ENCODE measurements around the gene DPPA3.
A peak's percentile ranks its signal among the peaks of the same experiment; 100 is the strongest.
"Not testable (repeated sequence)": the region's sequence is repeated elsewhere in the genome, so short reads cannot be mapped to it uniquely, and the experiment has no call there.

DPPA3 gene
- total RNA-seq, result 0 to 0.22 (median 0) reads per million in 17 experiments

DNA sequence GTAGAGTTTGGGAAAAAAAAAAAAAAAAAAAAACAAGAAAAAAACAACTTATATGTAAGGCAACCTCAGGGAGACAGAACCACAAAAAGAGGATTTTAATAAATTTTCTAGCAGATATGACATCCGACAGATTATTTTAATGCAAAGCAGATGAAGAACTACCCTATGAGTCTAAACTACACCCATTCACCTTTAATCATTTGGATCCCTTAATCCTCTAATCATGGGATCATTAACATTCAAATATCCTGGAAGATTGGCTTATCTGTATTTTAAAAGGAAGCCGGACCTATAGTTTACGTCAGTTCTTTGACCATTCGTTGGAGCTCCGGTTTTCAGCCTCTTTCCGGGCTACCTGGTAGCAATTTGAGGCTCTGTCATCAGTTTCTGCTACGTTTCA, at the start of gene DPPA3:
Gene DPPA3 (plus strand): TSS at position 301 of the 400 bp plus-strand sequence. CDS start 138 bp downstream, outside the sequence.
- DNase-seq, result no peak

DNA sequence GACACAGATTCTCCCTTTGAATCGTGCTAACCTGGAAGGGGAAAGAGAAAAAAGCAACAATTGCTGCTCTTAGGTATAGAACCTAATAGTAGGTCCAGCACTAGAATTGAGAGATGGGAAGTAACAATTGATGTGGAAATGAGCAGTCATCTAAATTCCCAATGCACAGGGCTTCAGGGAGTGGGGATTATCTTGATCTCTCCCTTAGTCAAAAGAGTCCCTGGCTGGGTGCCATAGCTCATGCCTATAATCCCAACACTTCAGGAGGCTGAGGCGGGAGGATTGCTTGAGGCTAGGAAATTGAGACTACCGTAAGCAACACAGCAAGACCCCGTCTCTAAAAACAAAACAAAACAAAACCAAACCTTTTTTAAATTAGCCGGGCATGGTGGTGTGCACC, 49.5 kb upstream of the DPPA3 start:
- DNase-seq, result no peak

DNA sequence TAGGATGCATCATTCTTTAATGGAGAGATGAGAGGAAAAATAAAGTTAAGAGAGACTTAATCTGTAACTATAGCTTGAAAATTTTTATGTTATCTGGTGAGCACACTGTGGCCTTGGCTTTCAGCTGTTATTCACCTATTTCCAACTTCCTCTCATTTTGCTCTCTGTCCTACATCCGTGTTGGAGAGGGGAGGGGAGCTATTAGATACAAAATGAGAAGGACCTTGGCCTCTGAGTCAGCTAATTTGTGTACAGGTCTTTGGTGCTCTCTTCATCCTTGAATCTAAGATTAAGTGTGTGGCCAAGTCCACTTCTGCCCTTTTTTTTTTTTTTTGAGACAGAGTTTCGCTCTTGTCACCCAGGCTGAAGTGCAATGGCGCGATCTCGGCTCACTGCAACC, 44.6 kb upstream of the DPPA3 start:
- DNase-seq, result no peak

DNA sequence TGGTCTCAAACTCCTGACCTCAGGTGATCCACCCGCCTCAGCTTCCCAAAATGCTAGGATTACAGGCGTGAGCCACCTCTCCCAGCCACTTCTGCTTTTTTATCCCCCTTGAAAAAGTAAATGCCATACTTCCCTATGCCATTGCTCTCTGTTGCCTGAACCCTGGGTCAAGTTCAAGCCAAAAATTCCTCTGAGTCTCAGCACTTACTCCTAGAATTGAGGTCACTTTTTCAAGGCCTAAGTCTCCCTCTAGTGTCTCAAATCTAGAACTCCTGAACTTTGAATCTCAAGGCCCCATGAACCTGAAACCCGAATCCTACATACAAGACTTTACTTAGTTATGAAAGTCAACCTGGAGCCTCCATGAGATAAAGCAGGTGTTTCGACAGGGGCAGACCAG, 44.1 kb upstream of the DPPA3 start:
- peak; percentile 41 to 76 (median 64) for DNase-seq

DNA sequence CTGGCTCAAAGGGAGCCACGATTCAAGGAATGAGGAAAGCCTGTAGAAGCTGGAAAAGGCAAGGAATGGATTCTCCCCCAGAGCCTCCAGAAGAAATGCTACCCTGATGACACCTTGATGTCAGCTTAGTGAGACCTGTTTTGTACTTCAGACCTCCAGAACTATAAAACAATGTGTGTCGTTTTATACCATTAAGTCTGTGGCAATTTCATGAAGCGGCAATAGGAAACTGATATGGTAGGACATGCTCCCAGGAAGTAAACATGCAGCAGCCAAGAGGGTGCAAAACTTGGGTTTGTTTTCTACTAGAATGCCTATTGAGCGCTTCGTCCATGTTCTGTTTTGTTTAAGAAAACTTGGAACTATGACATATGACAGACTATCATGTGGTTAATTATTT, 43.1 kb upstream of the DPPA3 start:
- DNase-seq, result no peak

DNA sequence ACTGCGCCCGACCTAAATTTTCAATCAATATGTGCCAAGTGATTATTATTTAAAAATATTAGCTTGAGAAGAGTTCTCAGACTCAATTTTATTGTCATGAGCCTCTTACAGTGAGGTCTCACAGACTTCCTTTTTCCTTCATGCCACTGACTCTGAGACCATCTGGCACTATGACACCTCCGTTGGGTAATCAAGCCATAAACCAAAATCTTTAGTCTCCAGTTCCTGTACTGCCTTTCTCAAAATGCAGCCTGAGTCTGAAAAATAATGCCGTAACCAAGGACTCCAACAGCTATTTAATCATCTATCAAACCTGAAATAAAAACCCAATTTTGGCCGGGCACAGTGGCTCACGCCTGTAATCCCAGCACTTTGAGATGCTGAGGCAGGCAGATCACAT, 35.8 kb upstream of the DPPA3 start:
- DNase-seq, result peak; percentile 36 to 63 (median 58)

DNA sequence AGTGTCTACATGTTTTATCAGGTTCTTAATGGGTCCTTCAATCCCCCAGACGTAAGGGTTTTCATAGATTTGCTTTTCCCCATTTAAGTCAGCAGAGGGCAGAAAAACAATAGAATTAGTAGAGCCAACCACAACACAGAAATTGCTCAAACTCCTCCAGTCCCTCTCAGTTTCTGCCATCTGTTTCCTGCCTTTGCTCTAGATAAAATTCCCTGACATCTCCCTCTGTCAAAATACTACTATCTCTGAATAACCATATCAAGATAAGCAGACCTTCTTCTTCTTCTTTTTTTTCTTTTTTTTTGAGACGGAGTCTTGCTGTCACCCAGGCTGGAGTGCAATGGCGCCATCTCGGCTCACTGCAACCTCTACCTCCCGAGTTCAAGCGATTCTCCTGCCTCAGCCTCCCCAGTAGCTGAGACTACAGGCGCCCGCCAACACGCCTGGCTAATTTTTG, 33.8 kb upstream of the DPPA3 start:
- DNase-seq, result peak; percentile 21 to 70 (median 55)

DNA sequence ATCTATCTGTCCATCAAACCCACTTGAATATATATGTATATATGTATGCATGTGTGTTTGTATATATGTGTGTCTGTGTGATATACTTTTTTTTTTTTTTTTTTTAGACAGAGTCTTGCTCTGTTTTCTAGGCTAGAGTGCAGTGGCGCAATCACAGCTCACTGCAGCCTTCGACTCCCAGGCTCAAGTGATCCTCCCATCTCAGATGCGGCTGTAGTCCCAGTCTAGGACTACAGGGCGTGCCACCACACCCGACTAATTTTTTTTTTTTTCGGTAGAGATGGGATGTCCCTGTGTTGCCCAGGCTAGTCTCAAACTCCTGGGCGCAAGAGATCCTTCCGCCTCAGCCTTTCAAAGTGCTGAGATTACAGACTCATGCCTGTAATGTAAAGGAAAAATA, 32.5 kb upstream of the DPPA3 start:
- DNase-seq, result peak in 1 of 4 experiments; percentile 9

DNA sequence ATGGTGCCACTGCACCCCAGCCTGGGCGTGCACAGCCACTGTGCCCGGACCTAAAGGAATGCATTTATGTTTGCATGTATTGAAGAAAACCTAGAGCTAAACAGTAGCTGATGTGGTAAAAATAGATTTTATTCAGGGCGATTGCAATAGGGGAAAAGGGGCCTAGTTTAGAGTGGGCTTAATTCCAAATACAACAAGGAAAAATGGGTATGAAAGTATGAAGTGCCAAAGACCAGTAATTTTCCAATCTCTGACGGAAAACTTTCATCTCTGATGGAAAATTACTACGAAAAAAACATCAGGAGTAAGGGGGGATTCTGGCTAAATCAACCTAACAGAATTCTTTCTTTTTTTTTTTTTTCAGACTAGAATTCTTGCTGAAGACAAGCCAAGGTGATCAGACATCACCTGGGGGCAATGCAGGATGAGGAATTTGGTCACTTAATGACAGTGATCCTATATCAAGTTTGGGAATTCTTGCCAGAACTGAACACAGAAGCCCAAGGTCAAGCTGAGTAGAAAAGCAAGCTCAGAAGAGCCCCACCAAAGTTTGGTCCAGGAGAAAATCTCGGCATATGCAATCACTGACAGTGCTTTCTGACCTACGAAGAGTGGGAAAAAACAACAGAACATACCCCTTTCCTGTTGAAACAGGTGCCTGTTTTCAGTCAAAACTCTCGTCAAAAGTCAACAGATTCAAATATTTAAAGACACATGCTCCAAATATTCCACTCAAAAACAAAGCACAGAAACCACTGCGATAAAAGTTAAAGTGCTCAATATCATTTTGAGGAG, 31.8 kb upstream of the DPPA3 start:
- DNase-seq, result no peak

DNA sequence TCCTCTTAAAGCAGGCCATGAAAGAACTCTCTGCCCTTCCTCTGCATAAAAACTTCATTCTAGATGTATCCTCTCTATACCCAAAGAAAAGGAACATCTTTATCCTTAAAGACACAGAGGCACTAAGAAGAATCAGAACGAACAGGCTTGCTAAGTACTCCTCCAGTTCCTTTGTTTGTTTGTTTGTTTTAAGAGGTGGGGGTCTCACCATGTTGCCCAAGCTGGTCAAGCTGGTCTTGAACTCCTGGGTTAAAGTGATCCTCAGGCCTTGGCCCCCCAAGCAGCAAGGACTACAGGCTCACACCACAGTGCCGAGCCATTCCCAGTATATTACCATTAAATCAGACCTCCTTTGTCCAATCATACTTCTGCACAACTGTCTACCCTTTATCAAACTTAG, 29.7 kb upstream of the DPPA3 start:
- no peak for DNase-seq

DNA sequence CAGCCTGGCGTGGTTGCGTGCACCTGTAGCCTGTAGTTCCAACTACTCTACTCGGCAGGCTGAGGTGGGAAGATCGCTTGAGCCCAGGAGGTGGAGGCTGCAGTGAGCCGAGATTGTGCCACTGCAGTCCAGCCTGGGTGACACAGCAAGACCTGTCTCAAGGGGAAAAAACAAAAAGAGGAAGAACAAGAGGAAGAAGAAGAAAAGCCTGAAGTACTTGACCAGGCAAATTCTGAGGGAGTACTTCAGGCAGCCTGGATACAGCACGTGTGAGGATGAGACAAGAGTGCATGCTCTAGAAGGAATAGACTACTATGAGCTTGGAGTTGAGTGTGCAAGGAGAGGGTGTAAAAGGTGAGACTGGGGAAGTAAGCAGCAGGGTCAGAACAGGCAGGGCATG, 17.4 kb upstream of the DPPA3 start:
- peak; percentile 57 to 79 (median 68) for DNase-seq

DNA sequence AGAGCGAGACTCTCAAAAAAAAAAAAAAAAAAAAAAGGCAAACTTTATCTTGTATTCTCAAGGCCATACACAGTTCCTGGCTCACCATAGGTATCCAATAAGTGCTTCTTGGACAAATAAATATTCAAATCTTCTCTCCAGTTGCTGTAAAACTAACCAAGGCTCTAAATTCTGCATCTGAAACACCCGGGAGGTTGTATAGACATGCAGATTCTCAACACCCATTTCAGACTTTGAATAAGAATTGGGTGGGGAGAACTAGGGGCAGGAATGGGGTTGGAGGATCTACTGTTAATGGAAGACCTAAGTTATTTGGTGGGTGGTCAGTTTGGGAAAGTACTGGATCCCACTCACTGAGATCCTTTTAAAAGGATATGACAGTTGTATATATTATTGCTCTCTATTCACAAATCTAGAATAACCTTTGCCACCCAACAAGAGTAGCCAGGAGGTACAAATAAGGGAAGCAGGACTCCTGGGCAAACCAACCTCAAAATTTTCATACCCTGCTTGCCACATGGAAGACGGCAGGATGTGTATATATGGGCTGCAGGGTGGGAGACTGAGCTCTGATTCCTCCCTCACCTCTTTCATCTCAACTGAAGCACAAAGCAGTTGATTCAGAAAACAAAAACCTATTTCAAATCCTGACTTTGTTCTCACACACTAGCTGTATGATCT, 16.5 kb upstream of the DPPA3 start:
- DNase-seq, result no peak

DNA sequence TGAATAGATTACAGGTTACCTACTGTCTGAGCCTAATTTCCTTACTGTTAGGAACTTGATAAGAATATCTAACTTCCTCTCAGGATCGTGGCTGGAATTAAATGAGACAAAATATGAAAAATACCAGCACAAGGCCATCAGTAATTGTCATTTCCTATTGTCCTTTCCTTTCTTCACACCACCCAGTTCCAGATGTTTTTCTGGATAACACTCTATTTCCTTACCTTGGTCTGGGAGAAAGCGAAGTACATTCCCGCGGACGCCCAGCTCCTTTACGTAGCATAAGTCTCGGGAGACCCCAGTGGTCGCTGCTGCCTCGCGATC, 16.0 kb upstream of the DPPA3 start:
- DNase-seq, result no peak

DNA sequence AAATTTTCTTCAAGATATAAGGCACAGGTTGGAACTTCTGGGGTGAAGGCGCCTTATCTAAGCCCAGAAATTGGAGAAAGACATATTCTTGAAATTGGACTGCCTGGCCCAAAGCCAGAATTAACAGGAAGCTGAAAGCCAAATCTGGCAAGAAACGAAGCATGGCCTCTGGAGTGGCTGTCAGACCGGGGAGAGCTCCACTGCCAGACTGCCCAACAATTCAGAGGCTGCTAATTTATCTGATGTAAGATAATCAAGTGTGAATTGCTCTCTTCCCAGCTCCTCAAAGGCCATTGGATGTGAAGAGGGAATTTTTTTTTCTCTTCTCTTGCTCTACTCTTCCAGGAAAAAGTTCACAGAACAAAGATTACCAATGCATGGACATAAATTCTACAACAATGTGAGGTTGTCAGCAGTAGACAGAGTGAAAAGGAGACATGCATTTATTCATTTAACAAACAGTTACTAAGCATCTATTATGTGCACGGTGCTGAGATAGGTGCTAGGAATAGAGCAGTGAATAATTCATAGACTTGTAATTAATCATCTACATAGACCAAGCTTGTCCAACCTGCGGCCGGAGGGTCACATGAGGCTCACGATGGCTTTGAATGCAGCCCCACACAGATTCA, 15.6 kb upstream of the DPPA3 start, which contains the start of gene GDF3:
Gene GDF3 (minus strand): TSS at position 210 of the 632 bp plus-strand sequence. CDS start 47 bp downstream, at position 163.
- peak; percentile 52 to 74 (median 58) for DNase-seq

DNA sequence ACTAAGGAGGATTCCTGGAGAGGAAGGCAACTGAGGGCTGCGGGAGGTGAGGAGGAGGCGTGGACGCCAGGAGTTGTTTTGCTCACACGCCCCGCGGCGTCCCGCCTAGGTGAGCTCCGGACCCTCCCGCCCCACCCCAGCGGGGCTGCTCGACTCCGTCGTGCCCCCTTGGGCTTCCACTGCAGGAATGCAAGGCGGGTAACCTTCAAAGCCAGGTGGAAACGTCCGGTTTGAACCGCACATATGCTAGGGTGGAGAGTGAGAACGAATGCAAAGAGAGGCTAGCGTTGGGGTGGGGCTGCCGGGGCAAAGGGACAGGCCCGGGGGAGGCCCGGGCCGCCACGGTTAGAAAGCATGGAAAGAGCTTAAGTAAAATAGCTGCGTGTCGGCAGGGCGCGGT, 5.4 kb upstream of the DPPA3 start:
- DNase-seq, result no peak

DNA sequence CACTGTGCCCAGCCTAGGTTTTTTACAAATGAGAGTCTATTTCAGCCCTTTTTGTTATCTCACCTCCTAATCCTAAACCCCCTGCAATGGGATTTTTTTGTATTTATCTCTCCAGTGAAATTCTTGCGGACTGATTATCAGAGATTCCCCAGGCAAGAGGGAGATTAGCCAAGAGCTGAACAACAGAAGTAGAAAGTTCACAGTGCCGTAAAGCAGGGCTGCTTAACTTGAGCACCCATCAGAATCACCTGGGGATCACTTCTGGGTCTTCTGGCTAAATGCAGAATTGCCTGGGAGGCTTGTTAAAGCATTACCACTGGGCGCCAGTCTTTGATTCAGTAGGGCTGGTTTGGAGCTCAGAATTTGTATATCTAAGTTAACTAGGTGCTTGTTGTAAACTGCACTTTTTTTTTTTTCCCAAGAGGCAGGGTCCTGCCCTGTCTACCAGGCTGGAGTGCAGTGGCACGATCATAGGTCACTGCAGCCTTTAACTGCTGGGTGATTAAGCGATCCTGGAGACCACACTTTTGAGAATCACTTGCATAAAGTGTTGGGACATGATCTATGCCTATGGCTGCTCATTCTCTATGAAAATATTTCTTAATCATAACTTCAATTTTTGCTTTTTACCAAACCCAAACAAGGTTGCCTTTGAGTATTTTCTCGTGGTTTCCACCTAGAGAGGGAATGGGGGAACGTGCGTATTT, 1.1 kb upstream of the DPPA3 start:
- no peak for DNase-seq

DNA sequence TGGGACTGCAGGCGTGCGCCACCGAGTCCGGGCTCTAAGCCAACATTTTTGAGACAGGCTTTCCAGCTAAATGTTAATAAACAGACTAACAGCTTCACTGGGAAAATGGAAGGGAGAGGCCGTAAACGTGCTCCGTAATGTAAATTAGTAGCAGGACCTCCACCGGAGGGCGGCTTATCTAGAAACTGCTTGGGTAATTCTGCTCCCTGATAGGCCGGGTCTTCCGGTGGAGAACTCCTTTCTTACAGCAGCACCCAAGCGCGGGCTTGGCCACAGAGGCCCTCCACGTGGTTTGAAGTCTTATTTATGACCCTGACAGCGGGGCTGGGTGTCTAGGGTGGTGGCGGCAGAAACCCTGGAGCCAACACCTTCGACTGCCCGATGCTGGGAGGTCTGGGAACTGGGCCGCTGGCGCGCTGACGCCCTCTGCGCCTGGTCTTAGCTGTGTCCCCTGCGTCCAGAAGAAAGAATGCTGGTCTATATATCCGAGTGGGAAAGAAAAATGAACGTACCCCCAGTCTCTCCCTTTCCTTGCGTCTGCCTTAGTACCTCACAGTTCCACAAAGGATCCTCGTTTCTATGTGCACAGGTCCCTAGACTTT, 1.7 kb downstream of the DPPA3 start:
- DNase-seq, result no peak

DNA sequence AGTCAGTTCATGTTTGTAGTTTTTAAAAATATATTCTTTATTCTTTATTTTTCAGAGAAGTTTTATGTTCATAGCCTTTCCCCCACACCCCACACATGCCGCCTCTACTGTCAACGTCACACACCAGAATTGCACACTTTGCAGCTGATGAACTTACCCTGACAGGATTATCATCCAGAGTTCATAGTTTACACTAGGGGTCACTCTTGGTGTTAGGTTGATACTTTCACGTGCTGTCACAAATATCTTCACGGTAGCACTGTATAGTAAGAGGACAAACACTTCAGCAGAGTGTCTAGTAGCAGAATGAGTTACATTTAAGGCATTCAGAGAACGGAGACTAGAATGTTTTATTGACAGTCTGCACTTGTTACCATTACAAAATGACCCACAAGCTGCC, 5.1 kb downstream of the DPPA3 start:
- DNase-seq, result peak; percentile 59 to 65 (median 62)

DNA sequence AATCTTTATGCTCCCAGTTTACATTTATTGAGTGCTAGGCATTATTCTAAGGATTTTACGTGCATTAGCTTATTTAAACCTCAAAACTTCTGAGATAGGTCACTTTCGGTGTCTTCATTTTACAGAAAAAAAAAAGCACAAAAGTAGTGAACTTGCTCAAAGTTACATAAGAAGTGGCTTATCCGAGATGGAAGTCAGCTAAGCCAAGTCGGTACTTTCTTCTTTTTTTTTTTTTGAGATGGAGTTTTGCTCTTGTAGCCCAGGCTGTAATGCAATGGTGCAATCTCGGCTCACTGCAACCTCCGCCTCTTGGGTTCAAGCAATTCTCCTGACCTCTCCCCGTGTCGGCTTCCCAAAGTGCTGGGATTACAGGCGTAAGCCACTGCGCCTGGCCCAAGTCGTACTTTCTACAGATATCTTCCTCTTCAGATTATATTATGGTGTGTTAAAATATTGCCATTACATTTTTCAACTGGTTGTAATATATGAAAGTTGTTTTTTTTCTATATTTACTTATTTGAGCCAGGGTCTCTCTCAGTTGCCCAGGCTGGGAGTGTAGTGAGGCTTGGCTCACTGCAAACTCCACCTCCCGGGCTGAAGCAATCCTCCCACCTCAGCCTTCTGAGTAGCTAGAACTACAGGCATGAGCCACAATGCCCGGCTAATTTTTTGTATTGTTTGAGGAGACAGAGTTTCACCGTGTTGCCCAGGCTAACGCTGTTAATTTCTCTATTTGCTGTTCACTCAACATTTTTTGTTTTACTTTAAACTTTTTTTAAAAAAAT, 8.9 kb downstream of the DPPA3 start:
- peak; percentile 8 to 60 (median 32) for DNase-seq

DNA sequence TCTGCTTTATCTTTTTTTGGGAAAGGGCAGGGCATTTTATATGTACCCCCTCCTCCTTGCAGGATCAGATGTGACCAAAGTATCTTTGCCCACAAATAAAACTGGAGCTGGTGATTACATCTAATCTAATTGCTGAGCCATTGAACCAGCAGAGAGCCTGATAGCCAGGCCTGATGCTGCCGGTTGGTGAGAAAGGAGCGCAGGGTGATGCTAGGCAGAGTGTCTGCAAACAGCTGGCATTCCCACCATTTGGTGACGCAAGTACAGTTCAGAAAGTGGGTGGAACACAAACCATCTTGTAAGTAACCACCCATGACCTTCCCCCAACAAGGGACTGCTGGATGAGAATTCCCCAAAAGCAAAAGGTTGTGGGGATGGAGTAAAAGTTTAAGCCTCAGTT, 12.7 kb downstream of the DPPA3 start:
- DNase-seq, result no peak

DNA sequence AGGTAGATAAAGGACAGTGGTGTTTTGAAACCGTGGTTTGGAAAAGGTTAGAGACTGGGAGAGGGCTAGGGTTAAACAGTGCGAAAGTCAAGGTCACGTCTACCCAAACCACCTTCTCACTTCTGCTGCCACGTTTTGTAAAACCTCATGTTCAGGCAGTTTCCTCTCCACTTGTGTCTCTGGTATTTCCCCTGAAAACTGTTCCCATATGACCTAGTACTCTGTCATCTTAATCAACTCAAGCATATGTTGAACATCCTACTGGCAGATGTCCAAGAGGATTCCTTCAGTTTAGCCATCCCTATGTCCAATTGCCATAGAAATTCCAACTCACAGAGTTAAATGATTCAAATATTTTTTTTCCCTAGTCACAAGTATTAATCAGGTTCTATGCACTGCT, 18.5 kb downstream of the DPPA3 start:
- peak in 3 of 4 experiments; percentile 21 to 41 (median 30) for DNase-seq

DNA sequence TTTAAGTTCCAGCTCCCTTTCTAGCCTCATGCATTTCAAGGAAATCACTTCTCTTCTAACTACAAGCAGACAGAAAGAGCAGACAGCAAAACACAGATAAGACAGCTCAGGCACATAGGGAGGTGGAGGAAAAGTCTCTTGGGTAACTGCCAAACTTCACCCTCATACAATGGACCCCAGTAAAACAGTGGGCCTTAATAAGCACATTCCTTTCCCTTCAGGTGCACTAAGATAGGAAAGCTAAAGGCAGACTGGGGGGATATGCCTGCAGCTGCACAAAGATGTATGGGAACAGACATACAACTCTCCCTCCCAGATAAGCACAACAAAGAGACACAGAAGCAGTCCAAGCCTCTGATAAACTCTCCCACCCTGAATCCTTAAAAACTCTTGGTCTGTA, 19.8 kb downstream of the DPPA3 start:
- not testable (repeated sequence) for DNase-seq
